GM18867 (cell line): ENCODE measurements around the gene PSMD14.
"Not testable (repeated sequence)": the region's sequence is repeated elsewhere in the genome, so short reads cannot be mapped to it uniquely, and the experiment has no call there.

Experiments used
- ATAC-seq: cut with Tn5 transposase; IDR thresholded peaks from one replicate; pipeline ENCODE4 v1.9.1; 2021; ENCODE audit warnings: mild to moderate bottlenecking, moderate library complexity; ENCODE audit not compliant: unreplicated experiment

PSMD14 gene

DNA sequence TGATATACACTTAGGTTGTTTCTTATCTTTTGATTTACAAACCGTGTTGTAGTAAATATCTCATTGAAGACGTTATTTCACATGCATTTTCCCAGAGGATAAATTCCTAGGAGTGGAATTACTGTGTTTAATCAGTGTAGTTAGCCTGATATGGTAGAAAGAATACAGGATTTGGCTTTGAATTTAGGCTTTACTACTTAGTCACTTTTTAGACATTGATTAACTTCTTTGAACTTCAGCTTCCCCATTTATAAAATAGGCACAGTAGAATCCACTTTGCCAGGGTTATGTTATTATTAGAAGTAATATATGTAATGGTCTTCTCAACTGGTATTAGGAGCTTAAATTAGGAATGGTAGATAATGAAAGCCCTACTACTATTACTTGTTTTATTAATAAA is 27.4 kb downstream of the PSMD14 start:
- no peak for ATAC-seq

- no peak for ATAC-seq
Observed at GRCh38 chr2:161337247-161337646, 29.0 kb downstream of the PSMD14 start.

GRCh38 chr2:161339532-161339931 is 31.3 kb downstream of the PSMD14 start:
- not testable (repeated sequence) for ATAC-seq

GRCh38 chr2:161340930-161341413 is 32.7 kb downstream of the PSMD14 start:
- ATAC-seq: not testable (repeated sequence)

DNA sequence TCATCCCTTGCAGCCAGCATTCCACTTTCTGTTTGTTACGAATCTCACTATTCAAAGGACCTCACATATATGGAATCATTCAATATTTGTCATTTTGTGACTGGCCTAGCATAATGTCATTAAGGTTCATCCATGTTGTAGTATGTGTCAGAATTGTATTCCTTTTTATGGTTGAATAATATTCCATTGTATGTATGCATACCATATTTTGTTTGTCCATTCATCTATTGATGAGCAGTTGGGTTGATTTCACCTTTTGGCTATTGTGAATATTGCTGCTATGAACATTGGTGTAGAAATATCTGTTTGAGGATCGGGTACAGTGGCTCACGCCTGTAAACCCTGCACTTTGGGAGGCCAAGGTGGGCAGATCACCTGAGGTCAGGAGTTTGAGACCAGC is 35.0 kb downstream of the PSMD14 start:
- ATAC-seq: no peak

DNA sequence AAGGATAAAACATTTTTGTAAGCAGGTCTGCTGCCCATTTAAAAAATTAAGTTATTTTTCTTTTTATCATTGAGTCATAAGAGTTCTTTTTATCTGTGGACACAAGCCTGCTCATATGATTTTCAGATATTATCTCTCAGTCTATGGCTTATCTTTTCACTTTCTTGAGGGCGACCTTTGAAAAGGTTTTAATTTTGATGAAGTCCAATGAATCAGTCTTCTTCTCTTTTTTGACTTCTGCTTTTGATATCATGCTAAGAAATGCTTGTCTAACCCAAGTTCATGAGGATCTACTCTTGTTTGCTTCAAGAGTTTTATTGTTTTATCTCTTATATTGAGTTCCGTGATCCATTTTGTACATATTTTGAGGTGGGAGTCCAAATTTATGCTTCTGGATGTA is 36.5 kb downstream of the PSMD14 start:
- ATAC-seq: no peak

DNA sequence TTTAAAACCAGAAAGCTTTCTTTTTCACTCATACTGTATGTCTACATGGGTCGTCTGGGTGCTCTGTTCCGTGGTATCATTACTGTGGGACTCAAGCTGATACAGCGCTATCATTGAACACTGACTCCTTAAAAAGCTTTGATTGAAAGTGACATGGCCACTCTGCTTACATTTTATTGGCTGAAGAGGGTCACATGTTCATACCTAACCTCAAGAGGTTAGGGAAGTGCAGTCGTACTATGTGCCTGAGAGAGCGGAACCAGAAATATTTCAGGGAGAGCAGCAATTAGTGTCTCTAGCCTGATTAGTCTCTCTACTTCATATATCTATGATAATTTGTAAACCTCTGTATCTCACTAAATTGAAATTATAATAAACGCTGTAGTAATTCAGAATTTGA is 43.5 kb downstream of the PSMD14 start:
- no peak for ATAC-seq

GRCh38 chr2:161352719-161353118 is 44.5 kb downstream of the PSMD14 start:
- no peak for ATAC-seq

- ATAC-seq: no peak
Observed at GRCh38 chr2:161353543-161353942, 45.3 kb downstream of the PSMD14 start.

DNA sequence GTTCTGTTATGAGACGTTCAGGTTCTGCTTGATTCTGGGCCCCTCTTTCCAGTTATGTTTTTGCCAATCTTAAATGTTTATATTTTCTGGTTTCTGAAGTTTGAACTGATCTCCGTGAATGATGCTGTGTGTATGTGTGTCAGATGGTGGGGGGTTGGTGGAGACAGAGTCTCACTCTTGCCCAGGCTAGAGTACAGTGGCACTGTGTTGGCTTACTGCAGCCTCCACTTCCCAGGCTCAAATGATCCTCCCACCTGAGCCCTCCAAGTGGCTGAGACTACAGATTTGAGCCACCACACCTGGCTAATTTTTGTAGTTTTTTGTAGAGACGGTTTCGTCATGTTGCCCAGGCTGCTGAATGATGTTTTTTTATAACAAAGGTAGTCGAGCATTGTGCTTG is 45.9 kb downstream of the PSMD14 start:
- ATAC-seq: no peak

DNA sequence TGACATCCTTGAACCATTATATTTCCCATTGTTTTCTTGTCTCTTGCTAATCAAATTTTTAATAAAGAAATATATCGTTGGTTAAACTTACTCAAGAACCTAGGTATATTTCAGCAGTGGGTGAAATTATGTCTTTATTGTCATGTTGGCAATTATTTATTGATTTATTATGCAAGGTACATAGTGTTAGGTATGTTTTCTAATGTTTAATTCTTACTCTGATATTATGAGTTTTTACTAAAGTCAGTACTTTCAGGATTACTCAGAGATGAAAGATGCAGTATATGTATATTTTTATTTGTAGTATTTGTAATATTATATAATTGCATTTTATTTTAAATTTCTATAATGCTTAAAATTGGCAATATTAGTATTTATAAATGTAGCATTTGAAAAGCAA is 46.9 kb downstream of the PSMD14 start:
- ATAC-seq: no peak

DNA sequence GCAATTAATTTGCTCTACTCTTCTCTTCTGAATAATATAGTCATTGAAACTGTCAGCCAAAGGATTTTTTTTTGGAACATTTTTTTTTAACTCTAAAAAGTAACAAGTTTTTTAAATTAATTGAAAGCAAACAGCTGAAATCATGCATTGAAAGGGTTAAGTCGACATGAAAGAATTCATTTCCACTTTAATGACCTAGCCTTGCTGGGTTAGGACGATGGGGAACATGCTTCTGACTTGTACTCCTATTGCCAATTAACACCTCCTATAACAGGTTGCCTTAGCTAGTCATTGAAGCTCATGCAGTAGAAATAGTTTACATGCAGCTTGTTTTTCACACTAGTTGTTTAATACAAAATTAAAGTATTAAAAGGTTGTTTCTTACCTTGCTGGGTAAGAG is 47.8 kb downstream of the PSMD14 start:
- no peak for ATAC-seq

DNA sequence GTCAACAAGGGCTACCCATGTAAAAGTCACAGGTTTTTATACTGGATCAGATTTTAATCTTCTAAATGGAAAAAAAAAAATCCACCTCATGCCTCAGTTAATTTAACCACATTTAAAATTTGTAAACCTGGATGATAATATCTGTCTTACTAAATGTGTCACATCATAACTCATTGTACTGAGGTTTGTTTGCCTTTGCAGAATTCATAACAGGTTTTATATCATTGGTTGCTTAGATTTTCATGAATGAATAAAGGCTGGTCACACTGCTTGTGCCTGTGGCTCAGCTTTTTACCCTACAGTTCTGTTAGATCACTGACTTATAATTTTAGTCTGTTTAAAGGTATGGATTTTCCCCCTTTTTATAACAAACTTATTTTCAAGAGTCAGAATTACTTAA is 48.9 kb downstream of the PSMD14 start:
- no peak for ATAC-seq

DNA sequence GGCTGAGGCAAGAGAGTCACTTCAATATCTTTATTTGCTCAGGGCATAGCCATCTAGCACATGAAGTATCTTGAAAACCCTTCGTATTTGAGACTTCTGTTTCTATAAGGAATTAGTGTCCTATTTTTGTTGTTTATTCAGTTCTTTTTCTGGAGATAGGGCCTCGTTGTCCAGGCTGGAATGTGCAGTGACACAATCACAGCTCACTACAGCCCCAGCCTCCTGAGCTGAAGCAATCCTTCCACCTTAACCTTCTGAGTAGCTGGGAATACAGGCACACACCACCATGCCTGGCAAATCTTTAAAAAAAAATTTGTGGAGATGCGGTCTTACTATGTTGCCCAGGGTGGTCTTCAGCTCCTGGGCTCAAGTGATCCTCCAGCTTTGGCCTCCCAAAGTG is 50.6 kb downstream of the PSMD14 start:
- no peak for ATAC-seq

GRCh38 chr2:161360095-161360654 is 52.0 kb downstream of the PSMD14 start:
- ATAC-seq: not testable (repeated sequence)

DNA sequence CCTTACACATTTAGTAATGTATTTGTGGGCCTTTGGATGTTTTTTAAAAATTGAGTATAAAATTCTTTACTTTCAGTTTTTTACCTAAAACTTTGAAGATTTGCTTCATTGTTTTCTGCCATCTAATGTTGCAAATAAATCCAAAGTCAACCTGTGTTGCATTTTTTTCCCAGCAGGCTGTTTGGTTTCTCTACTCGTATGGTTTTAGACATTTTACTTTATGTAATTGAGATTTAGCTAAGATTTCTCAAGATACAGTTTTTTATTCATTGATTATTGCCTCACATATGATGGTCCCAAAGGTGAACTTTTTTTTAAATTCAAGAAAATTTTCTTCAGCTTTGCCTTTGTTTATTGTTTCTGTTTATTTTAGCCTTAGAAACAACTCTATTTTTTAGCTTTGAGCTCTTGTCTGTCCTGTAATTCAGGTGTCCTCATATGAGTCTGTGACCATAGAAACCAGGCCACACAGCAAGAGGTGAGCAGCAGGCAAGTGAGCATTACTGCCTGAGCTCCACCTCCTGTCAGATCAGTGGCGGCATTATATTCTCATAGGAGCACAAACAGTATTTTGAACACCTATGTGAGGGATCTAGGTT is 54.4 kb downstream of the PSMD14 start:
- no peak for ATAC-seq

DNA sequence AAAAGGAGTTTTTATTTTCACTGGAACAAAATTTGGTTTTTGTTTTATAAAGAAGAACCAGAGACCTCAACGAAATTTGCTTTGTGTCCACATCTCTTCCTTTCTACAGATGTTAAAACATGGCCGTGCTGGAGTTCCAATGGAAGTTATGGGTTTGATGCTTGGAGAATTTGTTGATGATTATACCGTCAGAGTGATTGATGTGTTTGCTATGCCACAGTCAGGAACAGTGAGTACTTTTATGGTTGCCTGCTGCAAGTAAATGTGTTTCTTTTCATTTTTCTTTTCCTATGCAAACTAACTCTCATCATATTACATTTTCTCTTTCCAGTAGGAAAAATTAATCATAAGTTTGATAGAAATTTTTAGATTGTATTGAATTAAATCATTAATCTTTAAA is 59.5 kb downstream of the PSMD14 start:
- no peak for ATAC-seq

- ATAC-seq: no peak
Observed at GRCh38 chr2:161369311-161369710, 61.1 kb downstream of the PSMD14 start.

- no peak for ATAC-seq
Observed at GRCh38 chr2:161370981-161371380, 62.8 kb downstream of the PSMD14 start.

DNA sequence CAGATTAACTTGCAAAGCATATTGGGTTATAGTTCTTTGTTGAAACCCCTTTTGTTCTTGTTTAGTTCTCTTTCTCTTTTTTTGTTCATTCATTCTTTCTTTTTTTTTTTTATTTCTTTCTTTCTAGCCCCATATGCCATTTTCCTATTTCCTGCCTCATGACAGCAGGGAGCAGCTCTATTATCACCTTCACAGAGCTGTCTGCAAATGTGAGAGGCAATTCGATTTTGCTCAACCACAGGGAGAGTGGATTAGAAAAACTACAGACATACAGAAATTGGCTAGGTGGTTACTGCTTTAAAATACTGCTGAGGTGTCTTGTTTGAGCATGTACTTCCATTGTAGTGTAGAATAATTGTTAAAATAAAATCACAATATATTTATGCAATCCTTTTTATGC is 63.6 kb downstream of the PSMD14 start:
- ATAC-seq: no peak

GRCh38 chr2:161373942-161374341 is 65.7 kb downstream of the PSMD14 start:
- no peak for ATAC-seq

GRCh38 chr2:161374446-161374845 is 66.2 kb downstream of the PSMD14 start:
- ATAC-seq: no peak

GRCh38 chr2:161379740-161380139 is 71.5 kb downstream of the PSMD14 start:
- no peak for ATAC-seq
